ENCODE data around the gene PCDHA12.
"Not testable (repeated sequence)": the region's sequence is repeated elsewhere in the genome, so short reads cannot be mapped to it uniquely, and the experiment has no call there.

Gene PCDHA12, protein sequence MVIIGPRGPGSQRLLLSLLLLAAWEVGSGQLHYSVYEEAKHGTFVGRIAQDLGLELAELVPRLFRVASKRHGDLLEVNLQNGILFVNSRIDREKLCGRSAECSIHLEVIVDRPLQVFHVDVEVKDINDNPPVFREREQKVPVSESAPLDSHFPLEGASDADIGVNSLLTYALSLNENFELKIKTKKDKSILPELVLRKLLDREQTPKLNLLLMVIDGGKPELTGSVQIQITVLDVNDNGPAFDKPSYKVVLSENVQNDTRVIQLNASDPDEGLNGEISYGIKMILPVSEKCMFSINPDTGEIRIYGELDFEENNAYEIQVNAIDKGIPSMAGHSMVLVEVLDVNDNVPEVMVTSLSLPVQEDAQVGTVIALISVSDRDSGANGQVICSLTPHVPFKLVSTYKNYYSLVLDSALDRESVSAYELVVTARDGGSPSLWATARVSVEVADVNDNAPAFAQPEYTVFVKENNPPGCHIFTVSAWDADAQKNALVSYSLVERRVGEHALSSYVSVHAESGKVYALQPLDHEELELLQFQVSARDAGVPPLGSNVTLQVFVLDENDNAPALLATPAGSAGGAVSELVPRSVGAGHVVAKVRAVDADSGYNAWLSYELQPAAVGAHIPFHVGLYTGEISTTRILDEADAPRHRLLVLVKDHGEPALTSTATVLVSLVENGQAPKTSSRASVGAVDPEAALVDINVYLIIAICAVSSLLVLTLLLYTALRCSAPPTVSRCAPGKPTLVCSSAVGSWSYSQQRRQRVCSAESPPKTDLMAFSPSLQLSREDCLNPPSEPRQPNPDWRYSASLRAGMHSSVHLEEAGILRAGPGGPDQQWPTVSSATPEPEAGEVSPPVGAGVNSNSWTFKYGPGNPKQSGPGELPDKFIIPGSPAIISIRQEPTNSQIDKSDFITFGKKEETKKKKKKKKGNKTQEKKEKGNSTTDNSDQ

DNA sequence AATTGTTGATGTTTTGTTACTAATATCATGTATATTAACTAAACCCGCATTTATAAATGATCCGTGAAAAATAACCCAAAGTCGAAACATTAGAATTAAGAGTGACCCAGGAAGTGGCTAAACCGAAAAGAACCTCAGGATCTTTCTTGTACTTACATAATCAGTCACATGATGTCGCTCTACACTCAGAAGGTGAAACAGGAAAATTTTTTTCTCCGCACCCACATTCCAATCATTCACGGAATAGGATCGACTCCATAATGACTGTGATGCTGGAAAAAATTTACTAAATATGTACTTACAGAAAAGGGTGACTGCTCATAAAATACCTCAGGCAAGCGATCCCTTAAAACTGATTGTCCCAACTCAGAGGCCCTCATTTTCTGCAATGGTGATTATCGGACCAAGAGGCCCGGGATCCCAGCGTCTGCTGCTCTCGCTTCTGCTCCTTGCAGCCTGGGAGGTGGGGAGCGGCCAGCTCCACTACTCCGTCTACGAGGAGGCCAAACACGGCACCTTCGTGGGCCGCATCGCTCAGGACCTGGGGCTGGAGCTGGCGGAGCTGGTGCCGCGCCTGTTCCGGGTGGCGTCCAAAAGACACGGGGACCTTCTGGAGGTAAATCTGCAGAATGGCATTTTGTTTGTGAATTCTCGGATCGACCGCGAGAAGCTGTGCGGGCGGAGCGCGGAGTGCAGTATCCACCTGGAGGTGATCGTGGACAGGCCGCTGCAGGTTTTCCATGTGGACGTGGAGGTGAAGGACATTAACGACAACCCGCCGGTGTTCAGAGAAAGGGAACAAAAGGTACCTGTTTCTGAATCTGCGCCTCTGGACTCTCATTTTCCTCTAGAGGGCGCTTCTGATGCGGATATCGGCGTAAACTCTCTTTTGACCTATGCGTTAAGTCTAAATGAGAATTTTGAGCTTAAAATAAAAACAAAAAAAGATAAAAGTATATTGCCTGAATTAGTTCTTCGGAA lies at the start of gene PCDHA12:
PCDHA12 (plus strand) TSS at position 224 of the 981 bp plus-strand sequence; CDS start at position 389, 165 bp downstream.
- DNase-seq = no peak

DNA sequence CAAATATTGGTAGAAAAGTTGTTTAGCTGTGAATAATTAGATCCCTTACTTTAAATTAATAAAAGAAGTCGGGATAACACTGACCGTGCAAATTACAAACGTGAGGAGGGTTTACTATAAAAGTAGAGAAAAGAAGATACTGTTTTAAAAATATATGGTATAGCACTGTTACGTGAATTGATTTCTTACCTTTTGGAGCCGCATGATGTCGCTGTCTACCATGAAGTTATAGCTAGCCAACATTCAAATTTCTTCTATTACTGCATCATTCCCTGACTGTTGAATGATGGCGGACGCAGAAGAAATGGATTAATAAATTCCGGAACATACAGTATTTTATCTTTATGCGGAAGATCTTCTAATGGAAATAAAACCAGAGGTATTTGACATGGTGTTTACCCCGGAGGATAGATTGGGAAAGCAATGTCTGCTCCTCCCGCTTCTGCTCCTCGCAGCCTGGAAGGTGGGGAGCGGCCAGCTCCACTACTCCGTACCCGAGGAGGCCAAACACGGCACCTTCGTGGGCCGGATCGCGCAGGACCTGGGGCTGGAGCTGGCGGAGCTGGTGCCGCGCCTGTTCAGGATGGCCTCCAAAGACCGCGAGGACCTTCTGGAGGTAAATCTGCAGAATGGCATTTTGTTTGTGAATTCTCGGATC lies 47.3 kb upstream of the PCDHA12 start, which contains the start of gene PCDHA6:
PCDHA6 (plus strand) TSS at position 257 of the 658 bp plus-strand sequence; CDS start at position 389, 132 bp downstream.
- no peak for DNase-seq

DNA sequence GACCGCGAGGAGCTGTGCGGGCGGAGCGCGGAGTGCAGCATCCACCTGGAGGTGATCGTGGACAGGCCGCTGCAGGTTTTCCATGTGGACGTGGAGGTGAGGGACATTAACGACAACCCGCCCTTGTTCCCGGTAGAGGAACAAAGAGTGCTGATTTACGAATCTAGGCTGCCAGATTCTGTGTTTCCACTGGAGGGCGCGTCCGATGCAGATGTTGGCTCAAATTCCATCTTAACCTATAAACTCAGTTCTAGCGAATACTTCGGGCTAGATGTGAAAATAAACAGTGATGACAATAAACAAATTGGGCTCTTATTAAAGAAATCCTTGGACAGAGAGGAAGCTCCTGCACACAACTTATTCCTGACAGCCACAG lies 46.8 kb upstream of the PCDHA12 start:
- DNase-seq = no peak

DNA sequence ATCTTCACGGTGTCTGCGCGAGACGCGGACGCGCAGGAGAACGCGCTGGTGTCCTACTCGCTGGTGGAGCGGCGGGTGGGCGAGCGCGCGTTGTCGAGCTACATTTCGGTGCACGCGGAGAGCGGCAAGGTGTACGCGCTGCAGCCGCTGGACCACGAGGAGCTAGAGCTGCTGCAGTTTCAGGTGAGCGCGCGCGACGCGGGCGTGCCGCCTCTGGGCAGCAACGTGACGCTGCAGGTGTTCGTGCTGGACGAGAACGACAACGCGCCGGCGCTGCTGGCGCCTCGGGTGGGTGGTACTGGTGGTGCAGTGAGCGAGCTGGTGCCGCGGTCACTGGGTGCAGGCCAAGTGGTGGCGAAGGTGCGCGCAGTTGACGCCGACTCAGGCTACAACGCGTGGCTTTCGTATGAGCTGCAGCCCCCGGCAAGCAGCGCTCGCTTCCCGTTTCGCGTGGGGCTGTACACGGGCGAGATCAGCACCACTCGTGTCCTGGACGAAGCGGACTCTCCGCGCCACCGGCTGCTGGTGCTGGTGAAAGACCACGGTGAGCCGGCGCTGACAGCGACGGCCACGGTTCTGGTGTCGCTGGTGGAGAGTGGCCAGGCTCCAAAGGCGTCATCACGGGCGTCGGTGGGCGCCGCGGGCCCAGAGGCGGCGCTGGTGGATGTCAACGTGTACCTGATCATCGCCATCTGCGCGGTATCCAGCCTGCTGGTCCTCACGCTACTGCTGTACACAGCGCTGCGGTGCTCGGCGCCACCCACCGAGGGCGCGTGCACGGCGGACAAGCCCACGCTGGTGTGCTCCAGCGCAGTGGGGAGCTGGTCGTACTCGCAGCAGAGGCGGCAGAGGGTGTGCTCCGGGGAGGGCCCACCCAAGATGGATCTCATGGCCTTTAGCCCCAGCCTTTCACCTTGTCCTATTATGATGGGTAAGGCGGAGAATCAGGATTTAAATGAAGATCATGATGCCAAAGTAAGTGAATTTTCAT lies 45.3 kb upstream of the PCDHA12 start:
- not testable (repeated sequence) for DNase-seq

DNA sequence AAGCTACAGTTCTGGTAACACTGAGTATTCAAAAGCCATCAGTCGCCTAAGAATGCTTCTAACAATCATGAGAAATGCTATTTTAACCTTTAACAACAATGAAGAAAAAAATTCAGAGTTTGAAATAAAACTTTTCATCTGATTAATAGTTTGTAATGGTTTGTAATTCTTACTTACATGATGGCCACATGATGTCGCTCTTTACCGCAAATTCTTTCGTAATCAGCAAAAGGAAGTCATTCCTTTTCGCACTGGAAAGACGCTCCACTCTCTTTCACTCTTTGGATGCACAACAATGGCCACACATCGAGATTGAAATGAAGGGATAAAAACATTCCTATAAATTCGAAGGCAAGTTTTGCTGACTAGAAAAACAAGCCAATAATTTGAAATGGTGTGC lies 41.1 kb upstream of the PCDHA12 start, which contains the start of gene PCDHA7:
PCDHA7 (plus strand) TSS at position 277 of the 400 bp plus-strand sequence; CDS start at position 392, 115 bp downstream.
- no peak for DNase-seq

DNA sequence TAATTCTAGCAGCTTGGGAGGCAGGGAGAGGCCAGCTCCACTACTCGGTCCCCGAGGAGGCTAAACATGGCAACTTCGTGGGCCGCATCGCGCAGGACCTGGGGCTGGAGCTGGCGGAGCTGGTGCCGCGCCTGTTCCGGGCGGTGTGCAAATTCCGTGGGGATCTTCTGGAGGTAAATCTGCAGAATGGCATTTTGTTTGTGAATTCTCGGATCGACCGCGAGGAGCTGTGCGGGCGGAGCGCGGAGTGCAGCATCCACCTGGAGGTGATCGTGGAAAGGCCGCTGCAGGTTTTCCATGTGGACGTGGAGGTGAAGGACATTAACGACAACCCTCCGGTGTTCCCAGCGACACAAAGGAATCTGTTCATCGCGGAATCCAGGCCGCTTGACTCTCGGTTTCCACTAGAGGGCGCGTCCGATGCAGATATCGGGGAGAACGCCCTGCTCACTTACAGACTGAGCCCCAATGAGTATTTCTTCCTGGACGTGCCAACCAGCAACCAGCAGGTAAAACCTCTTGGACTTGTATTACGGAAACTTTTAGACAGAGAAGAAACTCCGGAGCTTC lies 40.6 kb upstream of the PCDHA12 start:
- DNase-seq = not testable (repeated sequence)

DNA sequence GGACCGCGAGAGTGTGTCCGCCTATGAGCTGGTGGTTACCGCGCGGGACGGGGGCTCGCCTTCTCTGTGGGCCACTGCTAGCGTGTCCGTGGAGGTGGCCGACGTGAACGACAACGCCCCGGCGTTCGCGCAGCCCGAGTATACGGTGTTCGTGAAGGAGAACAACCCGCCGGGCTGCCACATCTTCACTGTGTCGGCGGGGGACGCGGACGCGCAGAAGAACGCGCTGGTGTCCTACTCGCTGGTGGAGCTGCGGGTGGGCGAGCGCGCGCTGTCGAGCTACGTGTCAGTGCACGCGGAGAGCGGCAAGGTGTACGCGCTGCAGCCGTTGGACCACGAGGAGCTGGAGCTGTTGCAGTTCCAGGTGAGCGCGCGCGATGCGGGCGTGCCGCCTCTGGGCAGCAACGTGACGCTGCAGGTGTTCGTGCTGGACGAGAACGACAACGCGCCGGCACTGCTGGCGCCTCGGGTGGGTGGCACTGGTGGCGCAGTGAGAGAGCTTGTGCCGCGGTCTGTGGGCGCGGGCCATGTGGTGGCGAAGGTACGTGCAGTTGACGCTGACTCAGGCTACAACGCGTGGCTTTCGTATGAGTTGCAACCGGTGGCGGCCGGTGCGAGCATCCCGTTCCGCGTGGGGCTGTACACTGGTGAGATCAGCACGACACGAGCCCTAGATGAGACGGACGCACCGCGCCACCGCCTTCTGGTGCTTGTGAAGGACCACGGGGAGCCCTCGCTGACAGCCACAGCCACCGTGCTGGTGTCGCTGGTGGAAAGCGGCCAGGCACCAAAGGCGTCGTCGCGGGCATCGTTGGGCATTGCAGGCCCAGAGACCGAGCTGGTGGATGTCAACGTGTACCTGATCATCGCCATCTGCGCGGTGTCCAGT lies 39.2 kb upstream of the PCDHA12 start:
- no peak for DNase-seq

DNA sequence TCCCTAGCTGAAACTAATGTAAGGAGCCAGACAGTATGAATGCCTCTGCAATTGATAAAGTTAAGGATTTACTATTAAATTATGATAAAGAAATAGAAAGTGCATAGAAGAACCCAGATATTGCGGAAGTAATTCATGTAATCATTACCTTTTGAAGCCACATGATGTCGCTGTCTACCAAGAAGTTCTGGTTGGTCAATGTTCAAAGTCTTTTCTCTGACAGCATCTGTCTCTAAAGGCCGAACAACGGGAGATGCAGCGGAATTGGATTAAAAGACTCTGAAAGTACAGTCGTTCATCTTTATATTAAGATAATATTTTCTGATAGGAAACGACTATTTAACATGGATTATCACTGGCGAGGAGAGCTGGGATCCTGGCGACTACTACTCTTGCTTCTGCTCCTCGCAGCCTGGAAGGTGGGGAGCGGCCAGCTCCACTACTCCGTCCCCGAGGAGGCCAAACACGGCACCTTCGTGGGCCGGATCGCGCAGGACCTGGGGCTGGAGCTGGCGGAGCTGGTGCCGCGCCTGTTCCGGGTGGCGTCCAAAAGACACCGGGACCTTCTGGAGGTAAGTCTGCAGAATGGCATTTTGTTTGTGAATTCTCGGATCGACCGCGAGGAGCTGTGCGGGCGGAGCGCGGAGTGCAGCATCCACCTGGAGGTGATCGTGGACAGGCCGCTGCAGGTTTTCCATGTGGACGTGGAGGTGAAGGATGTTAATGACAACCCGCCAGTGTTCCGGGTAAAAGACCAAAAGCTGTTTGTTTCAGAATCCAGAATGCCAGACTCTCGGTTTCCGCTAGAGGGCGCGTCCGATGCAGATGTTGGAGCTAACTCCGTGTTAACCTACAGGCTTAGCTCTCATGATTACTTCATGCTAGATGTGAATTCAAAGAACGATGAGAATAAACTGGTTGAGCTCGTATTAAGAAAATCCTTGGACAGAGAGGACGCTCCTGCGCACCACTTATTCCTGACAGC lies 33.8 kb upstream of the PCDHA12 start, which contains the start of gene PCDHA8:
PCDHA8 (plus strand) TSS at position 210 of the 985 bp plus-strand sequence; CDS start at position 345, 135 bp downstream.
- no peak for DNase-seq

DNA sequence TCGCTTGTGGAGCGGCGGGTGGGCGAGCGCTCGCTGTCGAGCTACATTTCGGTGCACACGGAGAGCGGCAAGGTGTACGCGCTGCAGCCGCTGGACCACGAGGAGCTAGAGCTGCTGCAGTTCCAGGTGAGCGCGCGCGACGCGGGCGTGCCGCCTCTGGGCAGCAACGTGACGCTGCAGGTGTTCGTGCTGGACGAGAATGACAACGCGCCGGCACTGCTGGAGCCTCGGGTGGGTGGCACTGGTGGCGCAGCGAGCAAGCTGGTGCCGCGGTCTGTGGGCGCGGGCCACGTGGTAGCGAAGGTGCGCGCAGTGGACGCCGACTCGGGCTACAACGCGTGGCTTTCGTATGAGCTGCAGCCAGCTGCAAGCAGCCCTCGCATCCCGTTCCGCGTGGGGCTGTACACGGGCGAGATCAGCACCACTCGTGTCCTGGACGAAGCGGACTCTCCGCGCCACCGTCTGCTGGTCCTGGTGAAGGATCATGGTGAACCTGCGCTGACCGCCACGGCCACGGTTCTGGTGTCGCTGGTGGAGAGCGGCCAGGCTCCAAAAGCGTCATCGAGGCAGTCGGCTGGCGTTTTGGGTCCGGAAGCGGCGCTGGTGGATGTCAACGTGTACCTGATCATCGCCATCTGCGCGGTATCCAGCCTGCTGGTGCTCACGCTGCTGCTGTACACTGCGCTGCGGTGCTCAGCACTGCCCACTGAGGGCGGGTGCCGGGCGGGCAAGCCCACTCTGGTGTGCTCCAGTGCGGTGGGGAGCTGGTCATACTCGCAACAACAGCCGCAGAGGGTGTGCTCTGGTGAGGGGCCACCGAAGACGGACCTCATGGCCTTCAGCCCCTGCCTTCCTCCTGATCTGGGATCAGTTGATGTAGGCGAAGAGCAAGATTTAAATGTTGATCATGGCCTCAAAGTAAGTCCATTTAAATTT lies 32.0 kb upstream of the PCDHA12 start:
- no peak for DNase-seq

DNA sequence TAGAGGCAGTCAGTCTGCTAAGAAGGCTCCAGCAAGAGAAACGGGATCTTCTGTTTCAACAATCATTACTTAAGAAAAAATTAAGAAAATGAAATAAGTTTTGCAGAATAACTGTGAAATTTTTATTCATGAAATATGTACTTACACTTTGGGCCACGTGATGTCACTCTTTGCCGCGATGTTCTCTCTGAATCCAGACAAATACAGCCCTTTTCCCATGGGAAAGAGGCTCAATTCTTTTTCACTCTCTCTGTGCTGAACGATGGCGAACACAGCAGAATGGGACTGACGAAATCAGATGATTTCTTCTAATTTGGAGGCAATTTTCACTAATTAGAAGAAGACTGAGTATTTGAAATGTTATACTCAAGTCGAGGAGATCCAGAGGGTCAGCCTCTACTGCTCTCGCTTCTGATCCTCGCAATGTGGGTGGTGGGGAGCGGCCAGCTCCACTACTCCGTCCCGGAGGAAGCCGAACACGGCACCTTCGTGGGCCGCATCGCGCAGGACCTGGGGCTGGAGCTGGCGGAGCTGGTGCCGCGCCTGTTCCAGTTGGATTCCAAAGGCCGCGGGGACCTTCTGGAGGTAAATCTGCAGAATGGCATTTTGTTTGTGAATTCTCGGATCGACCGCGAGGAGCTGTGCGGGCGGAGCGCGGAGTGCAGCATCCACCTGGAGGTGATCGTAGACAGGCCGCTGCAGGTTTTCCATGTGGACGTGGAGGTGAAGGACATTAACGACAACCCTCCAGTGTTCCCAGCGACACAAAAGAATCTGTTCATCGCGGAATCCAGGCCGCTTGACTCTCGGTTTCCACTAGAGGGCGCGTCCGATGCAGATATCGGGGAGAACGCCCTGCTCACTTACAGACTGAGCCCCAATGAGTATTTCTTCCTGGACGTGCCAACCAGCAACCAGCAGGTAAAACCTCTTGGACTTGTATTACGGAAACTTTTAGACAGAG lies 26.7 kb upstream of the PCDHA12 start, which contains the start of gene PCDHA9:
PCDHA9 (plus strand) TSS at position 244 of the 964 bp plus-strand sequence; CDS start at position 358, 114 bp downstream.
- not testable (repeated sequence) for DNase-seq

DNA sequence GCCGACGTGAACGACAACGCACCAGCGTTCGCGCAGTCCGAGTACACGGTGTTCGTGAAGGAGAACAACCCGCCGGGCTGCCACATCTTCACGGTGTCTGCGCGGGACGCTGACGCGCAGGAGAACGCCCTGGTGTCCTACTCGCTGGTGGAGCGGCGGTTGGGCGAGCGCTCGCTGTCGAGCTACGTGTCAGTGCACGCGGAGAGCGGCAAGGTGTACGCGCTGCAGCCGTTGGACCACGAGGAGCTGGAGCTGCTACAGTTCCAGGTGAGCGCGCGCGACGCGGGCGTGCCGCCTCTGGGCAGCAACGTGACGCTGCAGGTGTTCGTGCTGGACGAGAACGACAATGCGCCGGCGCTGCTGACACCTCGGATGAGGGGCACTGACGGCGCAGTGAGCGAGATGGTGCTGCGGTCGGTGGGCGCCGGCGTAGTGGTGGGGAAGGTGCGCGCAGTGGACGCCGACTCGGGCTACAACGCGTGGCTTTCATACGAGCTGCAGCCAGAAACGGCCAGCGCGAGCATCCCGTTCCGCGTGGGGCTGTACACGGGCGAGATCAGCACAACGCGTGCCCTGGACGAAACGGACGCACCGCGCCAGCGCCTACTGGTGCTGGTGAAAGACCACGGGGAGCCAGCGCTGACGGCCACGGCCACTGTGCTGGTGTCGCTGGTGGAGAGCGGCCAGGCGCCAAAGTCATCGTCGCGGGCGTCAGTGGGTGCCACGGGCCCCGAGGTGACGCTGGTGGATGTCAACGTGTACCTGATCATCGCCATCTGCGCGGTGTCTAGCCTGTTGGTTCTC lies 25.1 kb upstream of the PCDHA12 start:
- DNase-seq = not testable (repeated sequence)

DNA sequence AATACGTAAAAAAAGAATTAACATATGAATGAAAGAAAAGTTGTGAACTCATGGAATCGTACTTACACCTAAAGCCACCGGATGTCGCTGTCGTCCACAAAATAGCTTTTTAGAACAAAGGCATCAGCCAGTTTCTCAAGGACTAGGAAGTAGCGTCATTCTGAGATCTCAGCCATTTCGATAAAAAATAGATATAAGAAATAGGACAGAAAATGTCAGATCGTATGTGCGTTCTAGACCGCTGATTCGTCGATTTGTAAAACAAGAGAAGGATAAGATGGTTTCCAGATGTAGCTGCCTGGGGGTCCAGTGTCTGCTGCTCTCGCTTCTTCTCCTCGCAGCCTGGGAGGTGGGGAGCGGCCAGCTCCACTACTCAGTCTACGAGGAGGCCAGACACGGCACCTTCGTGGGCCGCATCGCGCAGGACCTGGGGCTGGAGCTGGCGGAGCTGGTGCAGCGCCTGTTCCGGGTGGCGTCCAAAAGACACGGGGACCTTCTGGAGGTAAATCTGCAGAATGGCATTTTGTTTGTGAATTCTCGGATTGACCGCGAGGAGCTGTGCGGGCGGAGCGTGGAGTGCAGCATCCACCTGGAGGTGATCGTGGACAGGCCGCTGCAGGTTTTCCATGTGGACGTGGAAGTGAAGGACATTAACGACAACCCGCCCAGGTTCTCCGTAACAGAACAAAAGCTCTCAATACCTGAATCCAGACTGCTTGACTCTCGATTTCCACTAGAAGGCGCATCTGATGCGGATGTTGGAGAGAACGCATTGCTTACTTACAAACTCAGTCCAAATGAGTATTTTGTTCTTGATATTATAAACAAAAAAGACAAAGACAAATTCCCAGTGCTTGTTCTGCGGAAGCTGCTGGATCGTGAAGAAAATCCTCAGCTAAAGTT lies 19.1 kb upstream of the PCDHA12 start, which contains the start of gene PCDHA10:
PCDHA10 (plus strand) TSS at position 126 of the 903 bp plus-strand sequence; CDS start at position 278, 152 bp downstream.
- DNase-seq = no peak

All from suppressor macrophage treated with lipopolysaccharide for 4 hours (primary cell).